ENCODE data around the gene TNC. TPM values are rescaled to one million over a fixed set of nuclear protein-coding genes. Genes with fewer than 3 reads are reported as not detected.

TNC gene
- polyA plus RNA-seq, 3 donors, result 0.02 TPM; not detected in 2

DNA sequence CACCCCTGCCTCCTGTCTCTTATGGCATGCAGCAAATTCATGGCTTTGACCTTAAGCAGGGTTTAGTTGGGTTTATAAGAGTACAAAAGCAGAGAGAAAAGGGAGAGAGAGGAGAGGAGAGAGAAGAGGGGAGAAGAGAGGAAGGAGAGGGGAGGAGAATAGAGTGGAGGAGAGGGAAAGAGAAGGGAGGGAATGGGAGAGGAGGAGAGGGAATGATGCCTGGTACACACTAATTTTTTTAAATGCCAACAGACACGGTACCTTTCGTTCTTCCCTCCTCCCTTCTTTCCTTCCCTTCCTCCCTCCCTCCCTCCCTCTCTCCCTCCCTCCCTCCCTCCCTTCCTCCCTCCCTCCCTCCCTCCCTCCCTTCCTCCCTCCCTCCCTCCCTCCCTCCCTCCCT is 48.7 kb downstream of the TNC start:
- H3K27ac ChIP-seq (ENCODE audit: low read depth in 1 of 2, low read length in 2 of 2), result no peak overlapping the region
- peaks cover 5 to 8% (median 6%) of the 10 kb centered on the region in 3 donors for H3K27me3 Mint-ChIP-seq (ENCODE audit: low read depth in 3 of 3)

DNA sequence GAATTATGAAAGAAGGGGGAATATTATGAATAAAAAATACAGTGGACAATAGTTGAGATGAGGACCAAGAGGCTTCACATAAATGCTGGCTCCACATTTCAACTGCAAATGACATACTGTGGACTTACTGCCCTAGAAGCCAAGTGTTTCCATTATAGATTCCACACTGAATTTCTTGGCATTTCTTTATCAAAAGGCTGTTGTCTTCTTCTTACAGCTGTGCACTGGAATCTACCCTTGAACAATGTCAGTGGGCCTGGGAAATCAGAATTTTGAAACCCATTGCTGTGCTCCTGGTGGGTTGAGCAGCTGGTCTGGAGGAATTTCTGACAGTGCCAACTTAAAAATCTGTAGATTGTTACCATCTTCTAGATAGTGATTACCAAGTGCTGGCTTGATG is 49.9 kb downstream of the TNC start:
- H3K4me3 Mint-ChIP-seq, result no peak overlapping the region
- DNase-seq, result no peak
- Histone ChIP-seq H3K9ac (ENCODE audit: insufficient read depth, low read length, poor library complexity, severe bottlenecking) (no peak overlapping the region), H3K9me3 (replicated peaks in 1 of 2; ENCODE audit: control insufficient read depth in 1 of 2, insufficient read depth in 1 of 2, low read length in 2 of 2) (no peaks in the 10 kb centered on the region), H3K79me2 (ENCODE audit: insufficient read depth, low read length) (no peaks in the 10 kb centered on the region), H3K4me3 (replicated peaks in 1 of 3; ENCODE audit: low read depth in 2 of 3, low read length in 3 of 3) (no peak overlapping the region), H4K20me1 (ENCODE audit: insufficient read depth, low read length) (no peaks in the 10 kb centered on the region), H3K36me3 (replicated peaks in 1 of 2; ENCODE audit: control insufficient read depth in 1 of 2, insufficient read depth in 2 of 2, low read length in 2 of 2) (no peaks in the 10 kb centered on the region), H3K4me2 (replicated peaks; ENCODE audit: extremely low read depth, low read length, poor library complexity, severe bottlenecking) (no peak overlapping the region), H3K27ac (ENCODE audit: low read depth in 1 of 2, low read length in 2 of 2) (no peak overlapping the region), H2AFZ (ENCODE audit: insufficient read depth, low read depth, low read length, poor library complexity, severe bottlenecking) (no peak overlapping the region), H3K27me3 (ENCODE audit: control insufficient read depth in 2 of 2, insufficient read depth in 2 of 2, low read length in 2 of 2) (no peaks in the 10 kb centered on the region), H3K4me1 (ENCODE audit: control insufficient read depth in 1 of 2, insufficient read depth in 2 of 2, low read length in 2 of 2) (no peaks in the 10 kb centered on the region)
- TF ChIP-seq, protein P1, sequence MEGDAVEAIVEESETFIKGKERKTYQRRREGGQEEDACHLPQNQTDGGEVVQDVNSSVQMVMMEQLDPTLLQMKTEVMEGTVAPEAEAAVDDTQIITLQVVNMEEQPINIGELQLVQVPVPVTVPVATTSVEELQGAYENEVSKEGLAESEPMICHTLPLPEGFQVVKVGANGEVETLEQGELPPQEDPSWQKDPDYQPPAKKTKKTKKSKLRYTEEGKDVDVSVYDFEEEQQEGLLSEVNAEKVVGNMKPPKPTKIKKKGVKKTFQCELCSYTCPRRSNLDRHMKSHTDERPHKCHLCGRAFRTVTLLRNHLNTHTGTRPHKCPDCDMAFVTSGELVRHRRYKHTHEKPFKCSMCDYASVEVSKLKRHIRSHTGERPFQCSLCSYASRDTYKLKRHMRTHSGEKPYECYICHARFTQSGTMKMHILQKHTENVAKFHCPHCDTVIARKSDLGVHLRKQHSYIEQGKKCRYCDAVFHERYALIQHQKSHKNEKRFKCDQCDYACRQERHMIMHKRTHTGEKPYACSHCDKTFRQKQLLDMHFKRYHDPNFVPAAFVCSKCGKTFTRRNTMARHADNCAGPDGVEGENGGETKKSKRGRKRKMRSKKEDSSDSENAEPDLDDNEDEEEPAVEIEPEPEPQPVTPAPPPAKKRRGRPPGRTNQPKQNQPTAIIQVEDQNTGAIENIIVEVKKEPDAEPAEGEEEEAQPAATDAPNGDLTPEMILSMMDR (IDR thresholded peaks at IDR 0.05), result no peak
- H3K27me3 Mint-ChIP-seq (ENCODE audit: low read depth in 3 of 3), result peaks cover 2 to 11% (median 6%) of the 10 kb centered on the region in 3 donors
- H3K36me3 Mint-ChIP-seq, result no peaks in the 10 kb centered on the region
- intact Hi-C loops (cut with micrococcal nuclease), result no loop called here
- no peak overlapping the region for H3K27ac Mint-ChIP-seq
- H3K9me3 Mint-ChIP-seq, result peaks cover 0 to 10% (median 2%) of the 10 kb centered on the region in 7 donors
- no peaks in the 10 kb centered on the region for H3K4me1 Mint-ChIP-seq

More for the DNA sequence above, 48.7 kb downstream of the TNC start:
- no CpG with 5 or more reads among the region's 2 CpGs for WGBS (ENCODE audit: insufficient coverage)
- Histone ChIP-seq H3K27me3 (ENCODE audit: control insufficient read depth in 2 of 2, insufficient read depth in 2 of 2, low read length in 2 of 2) (no peaks in the 10 kb centered on the region), H2AFZ (ENCODE audit: insufficient read depth, low read depth, low read length, poor library complexity, severe bottlenecking) (no peak overlapping the region), H4K20me1 (ENCODE audit: insufficient read depth, low read length) (no peaks in the 10 kb centered on the region), H3K4me3 (replicated peaks in 1 of 3; ENCODE audit: low read depth in 2 of 3, low read length in 3 of 3) (no peak overlapping the region), H3K4me2 (replicated peaks; ENCODE audit: extremely low read depth, low read length, poor library complexity, severe bottlenecking) (no peak overlapping the region), H3K9ac (ENCODE audit: insufficient read depth, low read length, poor library complexity, severe bottlenecking) (no peak overlapping the region), H3K79me2 (ENCODE audit: insufficient read depth, low read length) (no peaks in the 10 kb centered on the region), H3K9me3 (replicated peaks in 1 of 2; ENCODE audit: control insufficient read depth in 1 of 2, insufficient read depth in 1 of 2, low read length in 2 of 2) (no peaks in the 10 kb centered on the region), H3K36me3 (replicated peaks in 1 of 2; ENCODE audit: control insufficient read depth in 1 of 2, insufficient read depth in 2 of 2, low read length in 2 of 2) (no peaks in the 10 kb centered on the region), H3K4me1 (ENCODE audit: control insufficient read depth in 1 of 2, insufficient read depth in 2 of 2, low read length in 2 of 2) (no peaks in the 10 kb centered on the region)
- Mint-ChIP-seq H3K27ac (no peak overlapping the region), H3K4me3 (no peak overlapping the region), H3K9me3 (peaks cover 0 to 7% (median 2%) of the 10 kb centered on the region in 7 donors), H3K4me1 (no peaks in the 10 kb centered on the region), H3K36me3 (no peaks in the 10 kb centered on the region)
- TF ChIP-seq, protein P1 (IDR thresholded peaks at IDR 0.05), result no peak
- intact Hi-C loops (cut with micrococcal nuclease), result no loop called here
- no peak for DNase-seq
